B cell (primary cell): ENCODE data around the gene C1QTNF7.

Experiments used
- EZH2 ChIP-seq: IDR thresholded peaks from 2 replicates; pipeline ENCODE4 v1.6.1; 2012; ENCODE audit warnings: borderline replicate concordance, low read depth, mild to moderate bottlenecking, moderate library complexity, low read length; ENCODE audit not compliant: insufficient read depth, poor library complexity, severe bottlenecking
- TF ChIP-seq, protein P1 (sequence below): fragments of 200-600 bp; IDR thresholded peaks from one replicate; pipeline ENCODE4 v1.8.0; 2022; ENCODE audit warnings: antibody characterized with exemption, mild to moderate bottlenecking

DNA sequence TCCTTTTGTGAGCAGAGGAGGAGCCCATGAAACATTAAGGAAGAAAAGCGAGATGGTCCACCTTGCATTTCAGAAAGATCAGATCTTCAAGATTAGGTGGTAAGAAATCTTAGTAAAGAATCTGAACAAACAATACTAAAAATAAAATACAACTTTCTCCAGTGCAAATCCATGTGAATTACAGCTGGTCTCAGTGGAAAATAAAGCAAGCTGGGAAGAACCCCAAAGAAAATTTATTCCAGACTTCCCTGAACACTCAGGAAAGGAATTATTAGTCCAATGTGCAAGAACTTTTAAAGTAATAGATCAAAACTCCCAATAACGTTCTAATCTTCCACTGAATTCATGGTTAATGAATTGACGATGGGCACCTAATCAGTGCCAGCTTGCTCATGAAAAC, 37.3 kb upstream of the C1QTNF7 start:
- TF ChIP-seq, protein P1, sequence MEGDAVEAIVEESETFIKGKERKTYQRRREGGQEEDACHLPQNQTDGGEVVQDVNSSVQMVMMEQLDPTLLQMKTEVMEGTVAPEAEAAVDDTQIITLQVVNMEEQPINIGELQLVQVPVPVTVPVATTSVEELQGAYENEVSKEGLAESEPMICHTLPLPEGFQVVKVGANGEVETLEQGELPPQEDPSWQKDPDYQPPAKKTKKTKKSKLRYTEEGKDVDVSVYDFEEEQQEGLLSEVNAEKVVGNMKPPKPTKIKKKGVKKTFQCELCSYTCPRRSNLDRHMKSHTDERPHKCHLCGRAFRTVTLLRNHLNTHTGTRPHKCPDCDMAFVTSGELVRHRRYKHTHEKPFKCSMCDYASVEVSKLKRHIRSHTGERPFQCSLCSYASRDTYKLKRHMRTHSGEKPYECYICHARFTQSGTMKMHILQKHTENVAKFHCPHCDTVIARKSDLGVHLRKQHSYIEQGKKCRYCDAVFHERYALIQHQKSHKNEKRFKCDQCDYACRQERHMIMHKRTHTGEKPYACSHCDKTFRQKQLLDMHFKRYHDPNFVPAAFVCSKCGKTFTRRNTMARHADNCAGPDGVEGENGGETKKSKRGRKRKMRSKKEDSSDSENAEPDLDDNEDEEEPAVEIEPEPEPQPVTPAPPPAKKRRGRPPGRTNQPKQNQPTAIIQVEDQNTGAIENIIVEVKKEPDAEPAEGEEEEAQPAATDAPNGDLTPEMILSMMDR, result no peak
- TF ChIP-seq EZH2, result no peak
